PC-3 (cell line): ENCODE results near the gene EPB41. TPM values are rescaled to one million over a fixed set of nuclear protein-coding genes. Genes with fewer than 3 reads are reported as not detected.

Experiments used
- ATAC-seq: fragments of 200-7000 bp; cut with Tn5 transposase; 2 replicates; pipeline ENCODE4 v1.9.1; 2020; ENCODE audit warnings: mild to moderate bottlenecking, moderate library complexity
- BruUV-seq: library from RNA; stranded (reverse); fragments of 400-500 nt; replicated peaks from 2 replicates; lab custom pipeline; 2021; lab: Mats Ljungman, UMichigan
- CTCF ChIA-PET: fragments of 300-600 bp; sonication (Branson Sonifier 250); formaldehyde crosslinking; loops from one replicate; lab custom pipeline; 2022; ENCODE audit warnings: antibody characterized with exemption; lab: Charles Lee
- POLR2A ChIA-PET: fragments of 300-600 bp; sonication (Branson Sonifier 250); formaldehyde crosslinking; loops from one replicate; lab custom pipeline; 2022; ENCODE audit warnings: antibody characterized with exemption; ENCODE audit not compliant: unreplicated experiment; lab: Charles Lee
- DNase-seq: peaks from one replicate; pipeline ENCODE4 v3.0.0-alpha.2; 2015
- H2AFZ ChIP-seq: fragments of 300-600 bp; sonication (generic); 2 replicates; pipeline ENCODE4 v1.6.0; 2016; ENCODE audit warnings: antibody characterized with exemption, low read length
- H3F3A ChIP-seq: fragments of 300-600 bp; sonication (generic); one replicate; pipeline ENCODE4 v1.6.0; 2017; ENCODE audit warnings: antibody characterized with exemption, low read length, control low read depth, mild to moderate bottlenecking; ENCODE audit not compliant: unreplicated experiment
- H3K27ac ChIP-seq: fragments of 300-600 bp; sonication (generic); 2 replicates; pipeline ENCODE4 v1.5.1; 2016; ENCODE audit warnings: mild to moderate bottlenecking, low read length
- H3K27me3 ChIP-seq: fragments of 300-600 bp; sonication (generic); 2 replicates; pipeline ENCODE4 v1.6.1; 2016; ENCODE audit warnings: low read length, mixed read lengths
- H3K36me3 ChIP-seq: fragments of 300-600 bp; sonication (generic); 2 replicates; pipeline ENCODE4 v1.6.1; 2016; ENCODE audit warnings: low read depth, mixed run types, low read length, mixed read lengths
- H3K4me1 ChIP-seq: fragments of 300-600 bp; sonication (generic); 2 replicates; pipeline ENCODE4 v1.5.1; 2016; ENCODE audit warnings: low read length; ENCODE audit not compliant: insufficient read depth
- H3K4me2 ChIP-seq: fragments of 300-600 bp; sonication (generic); 2 replicates; pipeline ENCODE4 v1.6.0; 2016; ENCODE audit warnings: low read length
- H3K4me3 ChIP-seq: fragments of 300-600 bp; sonication (generic); 2 replicates; pipeline ENCODE4 v1.5.1; 2016; ENCODE audit warnings: mild to moderate bottlenecking, low read length, mixed read lengths
- H3K79me2 ChIP-seq: fragments of 300-600 bp; sonication (generic); 2 replicates; pipeline ENCODE4 v1.6.1; 2017; ENCODE audit warnings: low read length, mixed read lengths
- H3K9ac ChIP-seq: fragments of 300-600 bp; sonication (generic); 2 replicates; pipeline ENCODE4 v1.6.0; 2016; ENCODE audit warnings: mild to moderate bottlenecking, low read length
- H3K9me2 ChIP-seq: fragments of 300-600 bp; sonication (generic); replicated peaks from 2 replicates; pipeline ENCODE4 v1.6.1; 2016; ENCODE audit warnings: mixed run types, low read length, mixed read lengths
- H3K9me3 ChIP-seq: fragments of 300-600 bp; sonication (generic); 2 replicates; pipeline ENCODE4 v1.6.1; 2016; ENCODE audit warnings: low read length, mixed read lengths
- H4K20me1 ChIP-seq: fragments of 300-600 bp; sonication (generic); 2 replicates; pipeline ENCODE4 v1.6.1; 2016; ENCODE audit warnings: low read length, mixed read lengths
- CTCF ChIP-seq: fragments of 300-600 bp; sonication (generic); conservative IDR thresholded peaks from 2 replicates; pipeline ENCODE4 v1.5.1; 2017; ENCODE audit warnings: antibody characterized with exemption, low read depth, mild to moderate bottlenecking, low read length
- EZH2 ChIP-seq: fragments of 300-600 bp; sonication (generic); IDR thresholded peaks from one replicate; pipeline ENCODE4 v1.6.1; 2017; ENCODE audit warnings: antibody characterized with exemption, mild to moderate bottlenecking, low read length; ENCODE audit not compliant: unreplicated experiment
- EZH2phosphoT487 ChIP-seq: fragments of 300-600 bp; sonication (generic); IDR thresholded peaks from 2 replicates; pipeline ENCODE4 v1.6.1; 2018; ENCODE audit warnings: mild to moderate bottlenecking, antibody characterized with exemption, low read length, borderline replicate concordance
- intact Hi-C: fragments of 100-400 bp; cut with micrococcal nuclease; formaldehyde crosslinking; loops from 2 replicates; pipeline ENCODE4 v1.9.0; 2023
- total RNA-seq: library from RNA; depleted of rRNA; stranded (reverse); fragments of >200 nt; gene quantifications from 2 replicates; pipeline ENCODE4 v1.2.3, GENCODE V29; 2014

The EPB41 gene
- total RNA-seq, 1 experiment from 2014 or later = 44.9 TPM

DNA sequence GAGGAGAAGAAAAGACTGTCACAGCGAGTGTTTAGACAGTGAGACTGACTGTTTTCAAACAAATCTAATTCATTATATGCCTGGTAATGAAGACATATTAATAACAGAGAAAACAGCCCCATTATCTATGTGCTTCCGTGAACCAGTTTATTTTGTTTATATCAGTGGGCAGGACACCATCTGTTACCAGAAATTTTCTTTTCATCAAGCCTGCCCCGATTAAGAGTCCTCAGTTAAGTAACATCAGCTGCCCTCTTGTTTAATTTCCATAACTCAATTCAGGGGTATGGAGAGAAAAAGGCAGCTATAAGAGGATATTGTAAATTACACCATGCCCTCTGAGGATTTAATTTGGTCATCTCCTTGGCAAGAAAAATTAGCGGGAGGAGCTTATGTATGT is 115.3 kb downstream of the EPB41 start:
- no peak overlapping the region for H3K4me3 ChIP-seq
- no peak for DNase-seq
- H3K9me2 ChIP-seq = no peaks in the 10 kb centered on the region
- H3K4me2 ChIP-seq = no peak overlapping the region
- CTCF ChIA-PET = interaction anchor here (1.2 kb wide), 1 partner anchor 148 kb away, joined by 4 read pairs; no protein-coding TSS in a partner anchor
- H2AFZ ChIP-seq = no peak overlapping the region
- H3K27me3 ChIP-seq = no peaks in the 10 kb centered on the region
- no TSS peak for BruUV-seq
- no peaks in the 10 kb centered on the region for H3F3A ChIP-seq
- POLR2A ChIA-PET = no interaction called here
- no peak overlapping the region for H3K9ac ChIP-seq
- no peak for ATAC-seq
- no peaks in the 10 kb centered on the region for H3K9me3 ChIP-seq
- no peaks in the 10 kb centered on the region for H3K79me2 ChIP-seq
- TF ChIP-seq EZH2phosphoT487 = no peak
- no peak for TF ChIP-seq CTCF
- TF ChIP-seq EZH2 = no peak
- no peaks in the 10 kb centered on the region for H4K20me1 ChIP-seq
- no peak overlapping the region for H3K27ac ChIP-seq
- no peaks in the 10 kb centered on the region for H3K4me1 ChIP-seq
- H3K36me3 ChIP-seq = no peaks in the 10 kb centered on the region
- intact Hi-C loops = loop anchor here (5.0 kb wide), 1 partner anchor 242 kb away; no protein-coding TSS in a partner anchor

DNA sequence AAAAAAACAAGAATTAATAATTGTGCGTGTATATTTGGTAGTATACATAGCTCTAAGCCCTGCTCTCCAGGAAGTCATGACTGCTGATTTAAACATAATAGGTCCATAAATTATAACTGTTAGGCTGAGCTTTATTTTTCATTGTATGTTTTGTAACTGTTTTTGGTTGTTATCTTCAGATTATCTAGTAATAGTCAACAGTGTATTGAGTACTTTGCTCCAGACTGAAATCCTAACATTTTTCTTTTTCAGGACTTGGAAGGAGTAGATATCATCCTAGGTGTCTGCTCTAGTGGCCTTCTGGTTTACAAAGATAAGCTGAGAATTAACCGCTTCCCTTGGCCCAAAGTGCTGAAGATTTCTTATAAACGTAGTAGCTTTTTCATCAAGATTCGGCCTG is 118.5 kb downstream of the EPB41 start:
- no peaks in the 10 kb centered on the region for H3K36me3 ChIP-seq

More for the DNA sequence above, 118.5 kb downstream of the EPB41 start:
- ChIA-PET POLR2A (interaction anchor here (0.6 kb wide), 2 partner anchors 36 to 148 kb away, joined by 3 to 4 read pairs; no protein-coding TSS in a partner anchor), CTCF (interaction anchor here (0.6 to 6.0 kb wide), 4 partner anchors 59 to 170 kb away, joined by 3 to 45 read pairs (median 6); no protein-coding TSS in a partner anchor)
- Histone ChIP-seq H4K20me1 (no peaks in the 10 kb centered on the region), H3K9me3 (no peaks in the 10 kb centered on the region), H3K79me2 (no peaks in the 10 kb centered on the region), H3K4me1 (no peaks in the 10 kb centered on the region), H3K4me2 (no peak overlapping the region), H3K9ac (no peak overlapping the region), H3K9me2 (no peaks in the 10 kb centered on the region), H2AFZ (no peak overlapping the region), H3K4me3 (no peak overlapping the region), H3K27me3 (no peaks in the 10 kb centered on the region), H3F3A (no peaks in the 10 kb centered on the region), H3K27ac (no peak overlapping the region)
- TF ChIP-seq EZH2 (no peak), EZH2phosphoT487 (no peak), CTCF (no peak)
- intact Hi-C loops = loop anchor here (1.0 to 5.0 kb wide), 2 partner anchors 119 to 246 kb away; partner anchors contain the start of gene EPB41
- ATAC-seq = no peak
- BruUV-seq = no TSS peak
- DNase-seq = no peak
